Measurements from ENCODE around the gene STIM2.

- TF ChIP-seq POLR2A (IDR thresholded peaks at IDR 0.05; ENCODE audit: low read depth, low read length): no peak
- no peak for TF ChIP-seq CTCF (conservative IDR thresholded peaks at IDR 0.05; ENCODE audit: low read depth, low read length)
- no peak for TF ChIP-seq USF2 (IDR thresholded peaks at IDR 0.05; ENCODE audit: low read depth, low read length)
- no peak for TF ChIP-seq CEBPB (IDR thresholded peaks at IDR 0.05; ENCODE audit: low read depth, low read length)
- TF ChIP-seq ELK1 (IDR thresholded peaks at IDR 0.05; ENCODE audit: borderline replicate concordance, low read depth, low read length): no peak
- no peak for TF ChIP-seq RAD21 (IDR thresholded peaks at IDR 0.05; ENCODE audit: low read length)
- TF ChIP-seq MAFK (IDR thresholded peaks at IDR 0.05; ENCODE audit: low read depth, low read length): no peak
- TF ChIP-seq RCOR1 (IDR thresholded peaks at IDR 0.05; ENCODE audit: insufficient replicate concordance, low read length): no peak
- TF ChIP-seq MXI1 (IDR thresholded peaks at IDR 0.05; ENCODE audit: borderline replicate concordance, low read depth, low read length): no peak
- TF ChIP-seq BHLHE40 (IDR thresholded peaks at IDR 0.05; ENCODE audit: low read depth, low read length): no peak
- TF ChIP-seq FOS (IDR thresholded peaks at IDR 0.05; ENCODE audit: low read depth, low read length): no peak
- no peak for TF ChIP-seq MAZ (IDR thresholded peaks at IDR 0.05; ENCODE audit: borderline replicate concordance, low read depth, low read length)
- TF ChIP-seq RFX5 (IDR thresholded peaks at IDR 0.05; ENCODE audit: low read depth, low read length): no peak
- TF ChIP-seq SMC3 (IDR thresholded peaks at IDR 0.05; ENCODE audit: low read depth, low read length): no peak
Observed at GRCh38 chr4:26896636-26897035, 36.0 kb downstream of the STIM2 start.
